ENCODE data around the gene PLEKHA7.
"Not testable (repeated sequence)": the region's sequence is repeated elsewhere in the genome, so short reads cannot be mapped to it uniquely, and the experiment has no call there.

The PLEKHA7 gene

DNA sequence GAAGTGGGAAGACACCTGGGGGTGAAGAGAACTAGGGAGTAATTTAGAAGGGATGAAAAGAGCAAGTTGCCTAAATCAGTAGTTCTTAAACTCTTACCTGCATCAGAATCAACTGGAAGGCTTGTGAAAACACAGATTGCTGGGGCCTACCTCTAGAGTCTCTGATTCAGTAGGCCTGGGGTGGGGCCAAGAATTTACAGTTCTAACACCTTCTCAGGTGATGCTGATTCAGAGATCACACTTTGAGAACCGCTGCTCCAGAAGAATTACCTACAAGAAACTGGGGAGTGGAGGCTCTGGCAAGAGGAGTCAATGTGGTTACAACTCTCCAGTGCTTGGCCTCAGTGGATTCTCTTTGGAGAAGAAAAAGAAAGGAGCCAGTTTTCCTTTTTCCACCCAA lies 147.1 kb downstream of the PLEKHA7 start:
- WGBS (ENCODE audit: extremely low coverage, insufficient coverage, low lambda C conversion rate) = no CpG with 5 or more reads among the region's 1 CpG
- Histone ChIP-seq H3K4ac (ENCODE audit: low read depth, low read length) (no peak overlapping the region), H3K9ac (ENCODE audit: low read length) (no peak overlapping the region), H3K79me1 (ENCODE audit: low read length) (no peaks in the 10 kb centered on the region), H2BK15ac (replicated peaks; ENCODE audit: low read depth) (no peak overlapping the region), H3K56ac (ENCODE audit: low read length) (no peak overlapping the region), H3K27ac (ENCODE audit: low read depth, low read length) (no peak overlapping the region), H4K8ac (ENCODE audit: low read depth, low read length) (no peak overlapping the region), H3K18ac (ENCODE audit: low read length) (no peak overlapping the region), H2BK5ac (ENCODE audit: low read length) (no peak overlapping the region), H3K79me2 (ENCODE audit: control insufficient read depth, insufficient read depth, low read length) (no peaks in the 10 kb centered on the region), H2AK5ac (ENCODE audit: low read length) (no peak overlapping the region), H3K4me2 (ENCODE audit: low read length) (no peak overlapping the region), H3K27me3 (ENCODE audit: insufficient read depth, low read length, poor library complexity) (no peaks in the 10 kb centered on the region), H3K4me3 (ENCODE audit: low read length) (no peak overlapping the region), H3K4me1 (ENCODE audit: control insufficient read depth, low read depth, low read length) (no peaks in the 10 kb centered on the region), H3K23ac (ENCODE audit: low read length) (no peak overlapping the region), H3K36me3 (ENCODE audit: control insufficient read depth, insufficient read depth, low read length) (no peaks in the 10 kb centered on the region), H4K5ac (ENCODE audit: low read length) (no peak overlapping the region), H2BK120ac (ENCODE audit: low read depth, low read length) (no peak overlapping the region)
- peak; percentile 57 for DNase-seq

DNA sequence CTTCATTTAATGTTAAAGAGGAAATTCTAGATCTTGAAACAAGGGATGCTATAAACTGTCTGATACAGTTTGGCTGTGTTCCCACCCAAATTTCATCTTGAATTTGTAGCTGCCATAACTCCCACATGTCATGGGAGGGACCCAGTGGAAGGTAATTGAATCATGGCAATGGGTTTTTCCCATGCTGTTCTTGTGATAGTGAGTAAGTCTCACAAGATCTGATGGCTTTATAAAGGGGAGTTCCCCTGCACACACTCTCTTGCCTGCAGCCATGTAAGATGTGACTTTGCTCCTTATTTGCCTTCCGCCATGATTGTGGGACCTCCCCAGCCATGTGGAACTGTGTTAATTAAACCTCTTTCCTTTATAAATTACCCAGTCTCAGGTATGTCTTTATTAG lies 149.8 kb downstream of the PLEKHA7 start:
- H3K4me3 ChIP-seq (ENCODE audit: low read length); H3K79me2 ChIP-seq (ENCODE audit: control insufficient read depth, insufficient read depth, low read length); H2BK15ac ChIP-seq (replicated peaks; ENCODE audit: low read depth); DNase-seq; H3K79me1 ChIP-seq (ENCODE audit: low read length); H3K18ac ChIP-seq (ENCODE audit: low read length); H2AK5ac ChIP-seq (ENCODE audit: low read length); H3K9ac ChIP-seq (ENCODE audit: low read length); H3K4ac ChIP-seq (ENCODE audit: low read depth, low read length); H3K56ac ChIP-seq (ENCODE audit: low read length); H3K27me3 ChIP-seq (ENCODE audit: insufficient read depth, low read length, poor library complexity); H3K36me3 ChIP-seq (ENCODE audit: control insufficient read depth, insufficient read depth, low read length); H3K23ac ChIP-seq (ENCODE audit: low read length); H2BK5ac ChIP-seq (ENCODE audit: low read length); H4K5ac ChIP-seq (ENCODE audit: low read length); H3K4me2 ChIP-seq (ENCODE audit: low read length); H3K4me1 ChIP-seq (ENCODE audit: control insufficient read depth, low read depth, low read length); H2BK120ac ChIP-seq (ENCODE audit: low read depth, low read length); H3K27ac ChIP-seq (ENCODE audit: low read depth, low read length); H4K8ac ChIP-seq (ENCODE audit: low read depth, low read length): not testable (repeated sequence)
- WGBS (ENCODE audit: extremely low coverage, insufficient coverage, low lambda C conversion rate) = no CpG with 5 or more reads among the region's 1 CpG

DNA sequence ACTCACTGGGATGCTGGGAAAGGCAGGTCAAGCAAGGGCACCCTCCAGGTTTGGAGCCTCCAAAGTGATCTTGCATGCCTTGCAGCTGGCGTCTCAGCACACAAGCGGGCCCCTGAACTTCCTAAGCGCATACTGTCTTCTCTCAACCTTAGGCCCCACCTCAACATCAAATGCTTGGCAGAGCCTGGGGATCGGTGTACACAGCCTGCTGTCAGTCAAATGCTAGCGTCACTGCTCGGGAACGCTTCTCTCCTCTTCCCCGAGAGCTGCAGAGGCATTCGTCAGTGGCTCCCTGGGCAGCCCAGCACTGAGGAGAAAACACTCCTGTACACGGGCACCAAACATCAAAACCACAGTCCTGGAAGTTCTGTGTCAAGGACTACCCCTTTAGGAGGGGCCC lies 150.8 kb downstream of the PLEKHA7 start:
- H2AK5ac ChIP-seq (ENCODE audit: low read length) = no peak overlapping the region
- no peaks in the 10 kb centered on the region for H3K79me1 ChIP-seq (ENCODE audit: low read length)
- no peak overlapping the region for H3K18ac ChIP-seq (ENCODE audit: low read length)
- no peaks in the 10 kb centered on the region for H3K4me1 ChIP-seq (ENCODE audit: control insufficient read depth, low read depth, low read length)
- H3K9ac ChIP-seq (ENCODE audit: low read length) = no peak overlapping the region
- H2BK120ac ChIP-seq (ENCODE audit: low read depth, low read length) = no peak overlapping the region
- no peak overlapping the region for H3K23ac ChIP-seq (ENCODE audit: low read length)
- H3K27ac ChIP-seq (ENCODE audit: low read depth, low read length) = no peak overlapping the region
- no peak overlapping the region for H2BK15ac ChIP-seq (replicated peaks; ENCODE audit: low read depth)
- peak overlapping the region; percentile 26 for H3K4ac ChIP-seq (ENCODE audit: low read depth, low read length)
- no peak overlapping the region for H4K5ac ChIP-seq (ENCODE audit: low read length)
- no peaks in the 10 kb centered on the region for H3K36me3 ChIP-seq (ENCODE audit: control insufficient read depth, insufficient read depth, low read length)
- H3K79me2 ChIP-seq (ENCODE audit: control insufficient read depth, insufficient read depth, low read length) = no peaks in the 10 kb centered on the region
- no peak overlapping the region for H2BK5ac ChIP-seq (ENCODE audit: low read length)
- DNase-seq = no peak
- no peak overlapping the region for H3K56ac ChIP-seq (ENCODE audit: low read length)
- WGBS (ENCODE audit: extremely low coverage, insufficient coverage, low lambda C conversion rate) = no CpG with 5 or more reads among the region's 10 CpGs
- no peak overlapping the region for H3K4me2 ChIP-seq (ENCODE audit: low read length)
- no peaks in the 10 kb centered on the region for H3K27me3 ChIP-seq (ENCODE audit: insufficient read depth, low read length, poor library complexity)
- no peak overlapping the region for H4K8ac ChIP-seq (ENCODE audit: low read depth, low read length)
- H3K4me3 ChIP-seq (ENCODE audit: low read length) = no peak overlapping the region

DNA sequence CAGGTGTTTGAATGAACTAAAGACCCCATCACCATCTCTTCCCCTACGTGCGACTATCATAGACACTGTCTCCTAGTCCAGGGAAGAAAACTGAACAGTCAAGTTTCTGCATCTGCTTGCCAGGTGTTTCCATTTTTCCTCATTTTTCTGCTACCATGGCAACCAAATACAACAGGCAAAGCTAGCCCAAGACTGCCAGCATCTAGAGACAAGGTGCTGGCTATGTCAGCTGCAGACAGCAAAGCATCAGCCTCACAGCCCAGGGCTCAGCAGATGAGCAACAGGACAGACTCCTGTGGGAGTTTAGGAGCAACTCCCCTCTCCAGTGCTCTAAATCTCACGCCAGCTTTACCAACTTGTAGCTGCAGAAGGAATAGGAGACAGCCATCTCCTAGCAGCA lies 151.5 kb downstream of the PLEKHA7 start:
- no peaks in the 10 kb centered on the region for H3K4me1 ChIP-seq (ENCODE audit: control insufficient read depth, low read depth, low read length)
- H2BK120ac ChIP-seq (ENCODE audit: low read depth, low read length) = no peak overlapping the region
- no peaks in the 10 kb centered on the region for H3K36me3 ChIP-seq (ENCODE audit: control insufficient read depth, insufficient read depth, low read length)
- no peak overlapping the region for H3K4me2 ChIP-seq (ENCODE audit: low read length)
- H3K9ac ChIP-seq (ENCODE audit: low read length) = no peak overlapping the region
- H2AK5ac ChIP-seq (ENCODE audit: low read length) = no peak overlapping the region
- no peak overlapping the region for H2BK5ac ChIP-seq (ENCODE audit: low read length)
- no peak overlapping the region for H4K5ac ChIP-seq (ENCODE audit: low read length)
- H3K56ac ChIP-seq (ENCODE audit: low read length) = no peak overlapping the region
- no peaks in the 10 kb centered on the region for H3K79me1 ChIP-seq (ENCODE audit: low read length)
- H3K27me3 ChIP-seq (ENCODE audit: insufficient read depth, low read length, poor library complexity) = no peaks in the 10 kb centered on the region
- H3K4ac ChIP-seq (ENCODE audit: low read depth, low read length) = no peak overlapping the region
- H3K18ac ChIP-seq (ENCODE audit: low read length) = no peak overlapping the region
- H3K27ac ChIP-seq (ENCODE audit: low read depth, low read length) = no peak overlapping the region
- no peak for DNase-seq
- WGBS (ENCODE audit: extremely low coverage, insufficient coverage, low lambda C conversion rate) = no CpG with 5 or more reads among the region's 3 CpGs
- no peak overlapping the region for H2BK15ac ChIP-seq (replicated peaks; ENCODE audit: low read depth)
- no peak overlapping the region for H3K4me3 ChIP-seq (ENCODE audit: low read length)
- no peak overlapping the region for H3K23ac ChIP-seq (ENCODE audit: low read length)
- no peak overlapping the region for H4K8ac ChIP-seq (ENCODE audit: low read depth, low read length)
- no peaks in the 10 kb centered on the region for H3K79me2 ChIP-seq (ENCODE audit: control insufficient read depth, insufficient read depth, low read length)

- Histone ChIP-seq H3K4me3 (ENCODE audit: low read length) (no peak overlapping the region), H3K27me3 (ENCODE audit: insufficient read depth, low read length, poor library complexity) (no peaks in the 10 kb centered on the region), H3K23ac (ENCODE audit: low read length) (no peak overlapping the region), H3K4me2 (ENCODE audit: low read length) (no peak overlapping the region), H3K27ac (ENCODE audit: low read depth, low read length) (no peak overlapping the region), H4K8ac (ENCODE audit: low read depth, low read length) (no peak overlapping the region), H2BK5ac (ENCODE audit: low read length) (no peak overlapping the region), H3K56ac (ENCODE audit: low read length) (peak overlapping the region; percentile 2), H3K36me3 (ENCODE audit: control insufficient read depth, insufficient read depth, low read length) (no peaks in the 10 kb centered on the region), H3K9ac (ENCODE audit: low read length) (no peak overlapping the region), H3K18ac (ENCODE audit: low read length) (no peak overlapping the region), H3K79me2 (ENCODE audit: control insufficient read depth, insufficient read depth, low read length) (no peaks in the 10 kb centered on the region), H2AK5ac (ENCODE audit: low read length) (no peak overlapping the region), H4K5ac (ENCODE audit: low read length) (no peak overlapping the region), H2BK15ac (replicated peaks; ENCODE audit: low read depth) (no peak overlapping the region), H3K4ac (ENCODE audit: low read depth, low read length) (no peak overlapping the region), H3K79me1 (ENCODE audit: low read length) (no peaks in the 10 kb centered on the region), H2BK120ac (ENCODE audit: low read depth, low read length) (no peak overlapping the region), H3K4me1 (ENCODE audit: control insufficient read depth, low read depth, low read length) (peaks cover 3% of the 10 kb centered on the region)
- no CpG with 5 or more reads among the region's 3 CpGs for WGBS (ENCODE audit: extremely low coverage, insufficient coverage, low lambda C conversion rate)
- no peak for DNase-seq
Observed at GRCh38 chr11:16861862-16862261, 152.4 kb downstream of the PLEKHA7 start.

GRCh38 chr11:16860617-16861016 lies 153.6 kb downstream of the PLEKHA7 start:
- no peaks in the 10 kb centered on the region for H3K79me1 ChIP-seq (ENCODE audit: low read length)
- H3K27ac ChIP-seq (ENCODE audit: low read depth, low read length) = no peak overlapping the region
- no peak for DNase-seq
- H3K4me3 ChIP-seq (ENCODE audit: low read length) = no peak overlapping the region
- H3K4me2 ChIP-seq (ENCODE audit: low read length) = no peak overlapping the region
- H4K8ac ChIP-seq (ENCODE audit: low read depth, low read length) = no peak overlapping the region
- H2BK120ac ChIP-seq (ENCODE audit: low read depth, low read length) = no peak overlapping the region
- H3K27me3 ChIP-seq (ENCODE audit: insufficient read depth, low read length, poor library complexity) = no peaks in the 10 kb centered on the region
- H2BK5ac ChIP-seq (ENCODE audit: low read length) = no peak overlapping the region
- no peak overlapping the region for H4K5ac ChIP-seq (ENCODE audit: low read length)
- H3K79me2 ChIP-seq (ENCODE audit: control insufficient read depth, insufficient read depth, low read length) = no peaks in the 10 kb centered on the region
- H3K4me1 ChIP-seq (ENCODE audit: control insufficient read depth, low read depth, low read length) = peaks cover 6% of the 10 kb centered on the region
- no peak overlapping the region for H2BK15ac ChIP-seq (replicated peaks; ENCODE audit: low read depth)
- H3K4ac ChIP-seq (ENCODE audit: low read depth, low read length) = no peak overlapping the region
- no peak overlapping the region for H3K56ac ChIP-seq (ENCODE audit: low read length)
- H3K18ac ChIP-seq (ENCODE audit: low read length) = peak overlapping the region; percentile 52
- WGBS (ENCODE audit: extremely low coverage, insufficient coverage, low lambda C conversion rate) = no CpG with 5 or more reads among the region's 1 CpG
- no peak overlapping the region for H3K23ac ChIP-seq (ENCODE audit: low read length)
- H3K36me3 ChIP-seq (ENCODE audit: control insufficient read depth, insufficient read depth, low read length) = no peaks in the 10 kb centered on the region
- H3K9ac ChIP-seq (ENCODE audit: low read length) = no peak overlapping the region
- no peak overlapping the region for H2AK5ac ChIP-seq (ENCODE audit: low read length)
